Hindlimb muscle (tissue), 1 donor: ENCODE results near the gene TRIM15. TPM values are rescaled to one million over a fixed set of nuclear protein-coding genes. Genes with fewer than 3 reads are reported as not detected.
A peak's percentile ranks its signal among the peaks of the same experiment; 100 is the strongest.
"Not testable (repeated sequence)": the region's sequence is repeated elsewhere in the genome, so short reads cannot be mapped to it uniquely, and the experiment has no call there.

Experiments
- DNase-seq: peaks from one replicate; pipeline ENCODE4 v3.0.0-alpha.2; 2013
- polyA plus RNA-seq: library from polyadenylated mRNA; unstranded; fragments of 120-200 nt; gene quantifications from one replicate; pipeline ENCODE4 v1.2.1, GENCODE V29; 2013; ENCODE audit not compliant: insufficient read length

The TRIM15 gene
- polyA plus RNA-seq, 1 donor, result not detected

DNA sequence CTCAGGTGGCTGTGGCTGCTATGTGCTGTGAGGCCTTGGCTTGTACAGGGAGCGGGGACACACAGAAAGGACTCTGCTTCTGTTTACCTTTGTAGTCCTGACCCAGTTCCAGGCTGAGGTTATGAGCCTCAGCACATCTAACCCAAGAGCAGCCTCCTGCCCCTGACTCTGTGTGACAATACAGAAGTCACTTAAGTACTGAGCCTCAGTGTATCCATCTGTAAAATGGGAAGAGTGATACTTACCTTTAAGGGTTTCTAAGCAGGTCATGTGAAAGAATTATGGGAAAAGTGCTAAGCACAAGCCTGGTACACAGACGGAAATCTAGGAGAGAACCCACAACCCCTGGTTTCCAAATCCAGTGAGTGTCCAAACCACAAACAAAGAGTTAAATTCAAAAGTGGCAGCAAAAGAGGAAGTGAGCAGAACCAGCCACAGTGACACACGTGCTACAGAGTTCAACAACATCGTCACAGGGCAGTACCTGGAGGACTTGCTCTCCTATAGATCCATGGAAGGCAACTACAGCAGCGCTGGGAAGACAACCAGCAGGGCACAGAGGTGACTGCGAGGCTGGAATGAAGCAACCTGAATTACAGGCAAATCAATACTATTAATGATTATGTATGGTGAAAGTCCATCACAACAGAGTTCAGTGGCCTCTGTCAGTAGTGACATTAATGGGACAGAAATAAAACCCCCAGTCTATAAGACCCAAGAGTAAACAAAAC, 37.4 kb downstream of the TRIM15 start:
- no peak for DNase-seq

DNA sequence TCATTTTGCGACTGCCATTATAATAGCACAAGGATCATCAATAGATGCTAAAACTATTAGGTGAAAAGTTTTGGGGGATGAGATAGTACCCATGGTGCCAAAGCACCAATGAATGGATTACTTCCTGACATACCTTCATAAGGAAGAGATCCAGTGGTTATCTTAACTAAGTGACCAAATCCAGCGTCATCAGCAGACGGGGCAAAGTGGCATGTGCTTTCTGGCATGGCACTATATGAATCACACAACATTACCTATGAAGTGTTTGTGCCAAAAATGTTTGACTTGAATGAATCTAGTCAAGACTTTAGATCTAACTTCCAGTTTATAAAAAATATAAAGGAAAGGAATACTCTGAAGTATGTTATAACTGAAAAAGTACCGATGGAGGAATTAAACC, 39.0 kb downstream of the TRIM15 start:
- no peak for DNase-seq

DNA sequence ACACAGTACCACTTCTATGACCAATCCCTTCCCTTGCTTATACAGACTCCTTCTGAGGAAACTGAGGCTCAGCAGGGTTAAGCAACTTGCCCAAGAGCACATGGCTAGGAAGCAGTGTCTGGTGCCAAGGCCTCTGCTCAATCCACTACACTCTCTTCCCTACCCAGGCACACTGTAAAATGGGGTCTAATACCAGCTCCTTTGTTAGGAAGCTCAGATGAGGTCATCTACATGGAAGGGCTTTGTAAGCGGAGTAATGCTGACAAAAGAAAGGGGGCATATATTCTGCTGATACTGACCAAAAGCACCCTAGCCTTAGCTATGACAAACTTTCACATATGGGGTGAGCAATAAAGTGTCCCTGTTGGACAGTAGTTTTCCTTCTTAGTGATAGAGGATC, 40.8 kb downstream of the TRIM15 start:
- no peak for DNase-seq

DNA sequence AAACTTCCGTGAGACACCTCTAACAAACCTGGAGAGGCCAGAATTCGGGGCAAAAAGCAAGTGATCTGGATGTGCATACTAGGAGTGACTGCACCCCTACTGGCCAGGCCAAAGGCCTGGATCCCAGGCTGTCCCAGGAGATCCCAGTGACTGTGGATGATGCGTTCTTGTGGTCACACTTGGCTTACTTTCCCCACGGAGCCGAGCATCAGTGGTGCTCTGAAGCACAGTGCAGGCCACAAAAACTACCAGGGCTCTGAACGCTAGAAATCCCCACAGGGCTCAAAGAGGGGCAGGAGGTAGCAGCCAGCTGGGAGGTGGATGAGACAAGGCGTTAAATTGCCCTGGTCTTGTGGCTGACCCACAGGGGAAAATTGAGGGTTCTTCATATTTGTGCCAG, 42.8 kb downstream of the TRIM15 start:
- no peak for DNase-seq

DNA sequence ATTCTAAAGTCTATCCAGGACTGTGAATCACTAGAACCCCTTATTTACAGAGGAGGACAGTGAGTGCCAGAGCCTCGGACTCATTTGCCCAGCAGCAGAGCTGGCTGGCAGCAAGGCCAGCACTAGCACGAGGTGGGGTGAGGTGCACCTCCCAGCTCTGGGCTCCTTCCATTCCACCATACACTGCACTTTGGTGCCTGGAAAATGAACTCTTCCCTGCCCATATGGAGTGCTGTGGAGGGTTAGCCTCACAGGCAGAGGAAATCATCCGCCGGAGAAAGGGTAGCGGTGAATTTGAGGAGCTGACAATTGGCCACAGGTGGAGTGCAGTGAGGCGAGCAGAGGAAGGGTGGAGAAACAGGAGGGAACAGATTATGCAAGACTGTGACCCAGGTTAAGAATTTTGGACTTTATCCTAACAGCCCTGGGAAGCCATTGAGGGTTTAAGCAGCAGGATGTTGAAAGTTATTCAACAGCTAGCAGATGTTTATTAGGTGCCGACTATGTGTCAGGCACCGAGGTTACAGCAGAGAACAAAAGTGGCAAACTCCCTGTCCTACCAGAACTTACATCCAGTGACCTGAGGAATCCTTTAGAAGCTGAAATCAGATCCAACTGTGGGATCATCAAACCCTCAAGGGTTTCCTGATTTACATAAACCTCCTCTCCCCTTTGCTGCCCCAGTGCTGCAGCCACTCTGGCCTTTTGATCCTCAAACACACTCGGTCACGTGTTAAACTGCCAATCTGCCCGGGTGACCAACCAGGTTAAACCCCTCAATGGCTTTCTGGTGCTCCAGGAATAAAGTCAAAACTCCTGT, 43.7 kb downstream of the TRIM15 start:
- DNase-seq, result no peak

DNA sequence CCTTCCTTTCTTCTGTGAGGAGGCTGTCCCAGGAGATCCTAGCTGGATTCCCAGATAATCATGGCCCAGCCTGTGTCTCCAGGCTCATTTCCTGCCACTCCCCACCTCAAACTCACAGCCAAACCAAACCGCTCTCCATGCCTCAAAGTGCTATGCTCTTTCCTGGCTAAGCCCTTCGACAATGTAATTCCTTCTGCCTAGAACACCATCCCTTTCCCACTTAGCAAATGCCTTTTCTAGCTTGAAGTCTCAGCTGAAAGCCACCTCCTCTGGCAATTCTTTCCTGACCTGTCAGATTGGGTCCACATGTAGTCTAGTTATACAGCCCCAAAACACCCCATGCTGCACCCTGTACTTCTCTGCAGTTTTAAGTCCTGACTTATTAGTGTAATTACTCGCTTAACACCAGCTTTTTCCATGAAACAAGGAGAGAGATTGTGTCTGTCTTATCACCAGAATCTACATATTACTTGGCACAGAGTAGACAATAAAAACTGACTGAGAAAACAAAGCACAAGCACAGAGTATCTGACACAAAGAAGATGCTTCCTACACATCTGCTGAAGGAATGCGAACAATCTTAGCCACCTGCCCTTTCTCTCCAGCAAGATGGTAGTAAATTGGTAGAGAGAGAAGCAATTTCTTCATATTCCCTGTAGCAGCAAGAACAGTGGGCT, 44.4 kb downstream of the TRIM15 start:
- DNase-seq, result no peak

DNA sequence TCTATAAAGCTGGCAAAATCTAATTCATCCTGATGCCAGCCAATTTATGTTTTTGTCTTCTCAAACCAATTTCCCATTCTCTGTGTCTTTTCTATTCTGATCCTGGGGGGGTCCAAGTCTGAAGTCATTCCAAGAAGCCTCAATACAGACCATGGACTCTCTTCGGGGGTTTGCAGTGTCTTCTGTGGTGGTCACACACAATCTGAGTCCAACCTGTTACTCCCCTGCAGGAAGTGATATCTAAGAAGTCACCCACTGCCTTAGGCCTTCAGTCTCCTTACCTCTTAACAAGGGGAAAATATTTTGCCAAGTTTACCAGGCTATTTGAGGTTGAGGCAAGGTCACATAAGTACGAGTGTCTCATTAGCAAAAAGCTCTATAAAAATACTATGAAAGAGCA, 48.0 kb downstream of the TRIM15 start:
- DNase-seq, result no peak

DNA sequence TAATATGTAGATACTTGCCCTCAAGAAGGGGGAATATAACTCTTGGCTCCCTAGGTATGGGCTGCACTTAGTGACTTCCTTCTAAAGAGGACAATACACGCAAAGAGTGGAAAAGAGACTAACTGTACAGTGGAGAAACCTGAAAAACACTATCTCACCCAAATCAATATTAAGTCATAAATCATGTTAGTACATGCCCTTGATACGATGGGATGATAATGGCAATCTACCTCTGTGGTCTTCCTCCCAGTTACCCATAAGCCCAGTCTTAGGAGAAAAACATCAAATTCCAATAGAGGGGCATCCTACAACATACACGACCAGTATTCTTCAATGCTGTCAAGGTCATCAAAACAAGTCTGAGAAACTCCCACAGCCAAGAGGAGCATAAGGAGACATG, 48.6 kb downstream of the TRIM15 start:
- DNase-seq, result no peak

DNA sequence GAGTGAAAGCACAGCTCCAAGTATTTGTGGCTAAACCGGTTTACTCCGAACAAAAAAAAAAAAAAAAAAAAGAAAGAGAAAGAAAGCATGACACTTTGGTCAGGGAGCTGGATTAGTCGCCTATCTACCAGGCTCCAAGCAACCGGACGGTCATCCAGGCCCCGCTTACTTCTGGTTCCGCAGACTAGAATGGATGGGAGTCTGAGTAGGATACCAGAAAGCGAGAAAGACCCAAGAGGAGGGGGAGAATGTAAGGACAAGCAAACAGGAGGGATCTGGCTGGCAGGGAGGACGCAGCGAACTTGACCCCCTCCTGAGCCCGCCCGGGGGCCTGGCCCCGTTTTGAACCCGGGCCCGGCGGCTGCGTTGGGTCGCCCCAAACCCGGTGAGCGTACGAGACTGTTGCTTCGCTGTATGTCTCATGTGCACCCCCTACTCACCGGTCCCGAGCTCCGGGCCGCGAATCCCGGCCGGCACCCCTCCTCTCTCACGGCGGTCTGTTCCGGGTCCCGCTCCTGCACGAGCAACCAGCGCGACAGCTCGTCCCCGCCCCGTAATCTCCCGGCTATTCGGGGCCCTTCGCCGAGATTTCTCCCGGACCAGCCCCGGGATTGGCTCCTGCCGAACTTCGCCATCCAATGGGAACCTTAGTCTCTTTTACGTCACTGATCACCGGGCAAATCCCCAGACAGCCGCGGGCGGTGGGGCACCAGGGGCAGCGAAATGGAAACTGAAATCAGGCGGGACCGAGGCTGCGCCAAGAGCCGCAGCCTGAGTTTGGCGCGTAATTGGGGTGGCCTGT, 49.7 kb downstream of the TRIM15 start, which contains the start of gene TRIM26:
Gene TRIM26 (minus strand): TSS at position 542 of the 802 bp plus-strand sequence. CDS start 14,303 bp downstream, outside the sequence.
- peak; percentile 97 for DNase-seq

DNA sequence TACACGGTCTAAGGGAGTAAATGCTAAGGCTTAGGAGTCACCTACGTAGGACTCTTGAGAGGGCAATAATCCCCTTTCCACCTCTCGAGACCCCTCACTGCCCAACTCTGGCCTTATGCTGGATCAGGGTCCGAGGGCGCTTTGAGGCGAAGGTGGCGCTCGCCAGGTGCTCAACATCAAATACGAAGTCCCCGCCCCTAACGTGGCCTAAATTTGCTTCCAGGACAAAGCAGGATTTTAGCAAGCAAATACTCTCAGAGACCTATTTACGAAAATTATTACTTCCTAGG, 50.3 kb downstream of the TRIM15 start:
- DNase-seq, result no peak

DNA sequence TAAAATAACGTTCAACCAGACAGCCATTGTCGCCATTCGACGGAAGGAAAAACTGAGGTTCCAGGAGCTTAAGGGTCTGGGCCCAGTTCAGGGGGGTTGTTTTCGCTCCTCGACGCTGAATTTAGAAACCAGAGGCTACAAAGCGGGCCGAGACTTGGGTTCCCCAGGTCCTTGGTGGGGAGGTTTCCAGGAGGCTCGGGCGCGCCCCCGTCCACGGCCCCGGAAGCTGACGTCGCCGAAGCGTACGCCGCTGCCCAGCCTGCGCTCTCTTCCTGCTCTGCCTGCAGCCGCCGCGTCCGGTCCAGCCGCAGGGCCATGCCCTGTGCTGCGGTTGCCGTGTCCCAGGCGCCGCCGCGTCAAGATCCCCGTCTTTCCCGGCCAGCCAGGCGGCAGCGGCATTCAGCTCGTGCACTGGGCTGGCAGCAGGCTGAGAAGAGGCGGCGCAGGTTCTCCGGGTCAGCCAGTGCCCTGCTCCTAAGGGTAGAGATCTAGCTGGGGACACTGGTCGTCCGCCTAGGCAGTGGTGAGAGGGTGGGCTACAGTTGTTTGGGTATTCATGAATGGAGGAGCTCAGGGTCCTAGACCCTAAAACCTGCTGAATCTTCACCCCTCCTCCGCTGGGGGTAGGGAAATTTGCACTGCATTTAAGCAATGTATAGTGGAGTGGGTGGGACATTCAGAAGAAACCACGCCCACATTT, 50.8 kb downstream of the TRIM15 start:
- peak; percentile 89 for DNase-seq

DNA sequence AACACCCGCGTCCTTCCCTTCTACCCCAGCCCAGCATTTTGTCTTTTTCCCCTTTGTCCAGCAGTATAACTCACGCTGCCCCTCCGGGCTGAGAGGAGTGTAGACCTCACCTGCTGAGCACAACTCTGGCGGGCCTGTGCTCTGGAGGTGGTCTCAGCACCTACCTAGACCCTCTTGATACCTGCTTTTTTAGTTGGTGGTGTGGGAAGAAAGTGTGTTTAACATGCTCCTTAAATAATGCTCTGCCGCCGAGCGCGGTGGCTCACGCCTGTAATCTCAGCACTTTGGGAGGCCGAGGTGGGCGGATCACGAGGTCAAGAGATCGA, 51.3 kb downstream of the TRIM15 start:
- DNase-seq, result no peak

DNA sequence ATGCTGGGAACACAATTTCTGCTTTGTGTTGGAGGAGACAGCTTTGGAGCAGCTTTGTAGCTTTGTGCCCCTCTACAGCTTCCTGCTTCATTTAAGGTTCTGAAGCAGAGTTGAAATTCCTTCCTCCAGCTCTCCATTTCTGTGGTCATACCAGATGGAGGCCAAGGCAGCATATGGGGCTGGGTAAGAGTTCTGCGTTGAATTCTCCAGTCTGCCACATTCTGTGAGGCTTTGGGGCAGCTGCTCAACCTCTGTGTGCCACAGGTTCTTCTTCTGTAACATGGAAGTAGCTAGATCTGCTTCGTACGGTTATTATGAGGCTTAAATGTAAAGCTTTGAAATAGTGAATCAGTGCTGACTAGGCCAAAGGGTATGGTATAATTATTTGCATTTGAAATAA, 52.8 kb downstream of the TRIM15 start:
- DNase-seq, result no peak

DNA sequence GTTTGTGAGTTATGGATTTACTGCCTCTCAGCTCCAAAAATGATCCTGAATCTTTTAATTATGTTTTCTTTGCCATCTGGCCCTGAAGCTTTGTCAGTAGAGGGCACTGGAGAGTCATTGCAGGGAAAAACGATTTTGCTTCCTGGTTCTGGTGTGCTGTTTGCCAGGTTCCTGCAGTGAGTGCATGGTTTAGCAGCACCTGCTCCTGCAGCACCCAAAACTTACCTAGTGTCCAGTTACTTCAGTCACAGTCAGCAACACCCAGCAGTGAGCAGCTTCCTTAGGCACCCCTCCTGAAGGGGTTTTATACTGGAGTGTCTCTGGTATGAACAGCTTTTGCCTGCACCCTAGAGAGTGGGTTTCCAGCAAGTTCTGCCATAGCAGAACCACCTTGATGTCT, 55.9 kb downstream of the TRIM15 start:
- DNase-seq, result peak; percentile 45

DNA sequence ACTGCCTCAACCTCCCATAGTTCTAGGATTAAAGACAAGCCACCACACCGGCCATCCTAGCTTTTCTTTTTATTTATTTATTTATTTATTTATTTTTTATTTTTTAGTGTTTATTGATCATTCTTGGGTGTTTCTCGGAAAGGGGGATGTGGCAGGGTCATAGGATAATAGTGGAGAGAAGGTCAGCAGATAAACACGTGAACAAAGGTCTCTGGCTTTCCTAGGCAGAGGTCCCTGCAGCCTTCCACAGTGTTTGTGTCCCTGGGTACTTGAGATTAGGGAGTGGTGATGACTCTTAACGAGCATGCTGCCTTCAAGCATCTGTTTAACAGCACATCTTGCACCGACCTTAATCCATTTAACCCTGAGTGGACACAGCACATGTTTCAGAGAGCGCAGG, 58.0 kb downstream of the TRIM15 start:
- DNase-seq, result not testable (repeated sequence)

DNA sequence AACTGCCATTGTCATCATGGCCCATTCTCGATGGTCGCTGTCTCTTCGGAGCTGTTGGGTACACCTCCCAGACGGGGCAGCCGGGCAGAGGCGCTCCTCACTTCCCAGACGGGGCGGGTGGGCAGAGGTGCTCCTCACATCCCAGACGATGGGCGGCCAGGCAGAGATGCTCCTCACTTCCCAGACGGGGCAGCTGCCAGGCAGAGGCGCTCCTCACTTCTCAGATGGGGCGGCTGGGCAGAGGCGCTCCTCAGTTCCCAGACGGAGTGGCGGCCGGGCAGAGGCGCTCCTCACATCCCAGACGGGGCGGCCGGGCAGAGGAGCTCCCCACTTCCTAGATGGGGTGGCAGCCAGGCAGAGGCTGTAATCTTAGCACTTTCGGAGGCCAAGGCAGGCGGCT, 58.6 kb downstream of the TRIM15 start:
- DNase-seq, result not testable (repeated sequence)

Other genes with a start within 250 kb of the TRIM15 start
- gene HLA-A, start 221.0 kb upstream of the TRIM15 start, polyA plus RNA-seq, result 118 TPM
- 19.2 TPM for gene POLR1H, start 102.3 kb upstream of the TRIM15 start, polyA plus RNA-seq
- 31.0 TPM for gene PPP1R11, start 96.3 kb upstream of the TRIM15 start, polyA plus RNA-seq
- gene RNF39, start 87.8 kb upstream of the TRIM15 start, polyA plus RNA-seq, result 0.35 TPM
- not detected for gene TRIM31, start 50.5 kb upstream of the TRIM15 start, polyA plus RNA-seq
- not detected for gene TRIM40, start 27.4 kb upstream of the TRIM15 start, polyA plus RNA-seq
- 0.86 TPM for gene TRIM10, start 2.3 kb upstream of the TRIM15 start, polyA plus RNA-seq
- gene TRIM26, start 49.9 kb downstream of the TRIM15 start, polyA plus RNA-seq, result 15.2 TPM
- 7.2 TPM for gene TRIM39, start 163.4 kb downstream of the TRIM15 start, polyA plus RNA-seq
- 18.8 TPM for gene RPP21, start 181.6 kb downstream of the TRIM15 start, polyA plus RNA-seq